Vagina (tissue), 2 donors: Measurements from ENCODE around the gene GSTT4.

Experiments used
- POLR2A ChIP-seq, 2 donors: fragments of 450-650 bp; IDR thresholded peaks; one replicate each; pipeline ENCODE4 v1.6.1; 2017; ENCODE audit warnings: antibody characterized with exemption in 2 of 2, mild to moderate bottlenecking in 2 of 2, moderate library complexity in 2 of 2
- POLR2AphosphoS5 ChIP-seq, 2 donors: sonication (generic); formaldehyde crosslinking; IDR thresholded peaks; one replicate each; pipeline ENCODE4 v1.9.0; 2017; ENCODE audit warnings: antibody characterized with exemption in 2 of 2, mild to moderate bottlenecking in 2 of 2, low read depth in 1 of 2; ENCODE audit not compliant: insufficient read depth in 1 of 2
- TF ChIP-seq, protein P1 (sequence below), 3 experiments: fragments of 450-650 bp in 2 of 3; fragments of 200-600 bp in 1 of 3; sonication (generic) in 1 of 3; IDR thresholded peaks; one replicate each; pipeline ENCODE4 v1.5.1; 2017 to 2019; ENCODE audit warnings: antibody characterized with exemption in 3 of 3, mild to moderate bottlenecking in 2 of 3, moderate library complexity in 2 of 3

GRCh38 chr22:24016156-24016555, 10.9 kb upstream of the GSTT4 start:
- TF ChIP-seq POLR2A (IDR thresholded peaks at IDR 0.05) (no peak), POLR2AphosphoS5 (IDR thresholded peaks at IDR 0.05; ENCODE audit: insufficient read depth in 1 of 2, low read depth in 1 of 2) (no peak)
- TF ChIP-seq, protein P1, sequence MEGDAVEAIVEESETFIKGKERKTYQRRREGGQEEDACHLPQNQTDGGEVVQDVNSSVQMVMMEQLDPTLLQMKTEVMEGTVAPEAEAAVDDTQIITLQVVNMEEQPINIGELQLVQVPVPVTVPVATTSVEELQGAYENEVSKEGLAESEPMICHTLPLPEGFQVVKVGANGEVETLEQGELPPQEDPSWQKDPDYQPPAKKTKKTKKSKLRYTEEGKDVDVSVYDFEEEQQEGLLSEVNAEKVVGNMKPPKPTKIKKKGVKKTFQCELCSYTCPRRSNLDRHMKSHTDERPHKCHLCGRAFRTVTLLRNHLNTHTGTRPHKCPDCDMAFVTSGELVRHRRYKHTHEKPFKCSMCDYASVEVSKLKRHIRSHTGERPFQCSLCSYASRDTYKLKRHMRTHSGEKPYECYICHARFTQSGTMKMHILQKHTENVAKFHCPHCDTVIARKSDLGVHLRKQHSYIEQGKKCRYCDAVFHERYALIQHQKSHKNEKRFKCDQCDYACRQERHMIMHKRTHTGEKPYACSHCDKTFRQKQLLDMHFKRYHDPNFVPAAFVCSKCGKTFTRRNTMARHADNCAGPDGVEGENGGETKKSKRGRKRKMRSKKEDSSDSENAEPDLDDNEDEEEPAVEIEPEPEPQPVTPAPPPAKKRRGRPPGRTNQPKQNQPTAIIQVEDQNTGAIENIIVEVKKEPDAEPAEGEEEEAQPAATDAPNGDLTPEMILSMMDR (IDR thresholded peaks at IDR 0.05), result no peak
